Bronchial epithelial cell (primary cell): ENCODE results near the gene CLIC3. TPM values are rescaled to one million over a fixed set of nuclear protein-coding genes. Genes with fewer than 3 reads are reported as not detected.

Experiments
- DNase-seq: peaks from one replicate; pipeline ENCODE4 v3.0.0-alpha.2; 2010; ENCODE audit warnings: low read depth
- FAIRE-seq: peaks from 2 replicates; lab custom pipeline; 2011; peaks lifted over from hg19 to GRCh38; lab: Jason Lieb, UNC
- H3K27me3 ChIP-seq: 2 replicates; pipeline ENCODE4 v1.5.1; 2011; ENCODE audit warnings: low read length; ENCODE audit not compliant: control insufficient read depth, insufficient read depth
- H3K36me3 ChIP-seq: 2 replicates; pipeline ENCODE4 v1.5.1; 2011; ENCODE audit warnings: low read length; ENCODE audit not compliant: control insufficient read depth, insufficient read depth
- H3K4me3 ChIP-seq: 2 replicates; pipeline ENCODE4 v1.5.1; 2011; ENCODE audit warnings: mild to moderate bottlenecking, low read depth, low read length, control low read depth
- CTCF ChIP-seq: IDR thresholded peaks from 2 replicates; pipeline ENCODE4 v1.5.1; 2011; ENCODE audit warnings: mild to moderate bottlenecking, moderate library complexity, low read length, control low read depth, inconsistent platforms; ENCODE audit not compliant: insufficient read depth, severe bottlenecking
- total RNA-seq: library from RNA; depleted of rRNA; stranded (reverse); fragments of >200 nt; gene quantifications from 2 replicates; pipeline ENCODE4 v1.2.1, GENCODE V29; 2014

The CLIC3 gene
- total RNA-seq, 1 donor from 2014 or later, result 2.1 TPM

GRCh38 chr9:136956604-136957003, 39.8 kb downstream of the CLIC3 start:
- H3K36me3 ChIP-seq, result no peaks in the 10 kb centered on the region
- DNase-seq (no peak), FAIRE-seq (no peak)
- no peak overlapping the region for H3K4me3 ChIP-seq
- no peak for TF ChIP-seq CTCF
- peaks cover 3% of the 10 kb centered on the region for H3K27me3 ChIP-seq

- H3K36me3 ChIP-seq, result no peaks in the 10 kb centered on the region
- no peak overlapping the region for H3K4me3 ChIP-seq
- no peak for FAIRE-seq
- no peak for TF ChIP-seq CTCF
- peaks cover under 1% of the 10 kb centered on the region for H3K27me3 ChIP-seq
- DNase-seq, result no peak
Observed at GRCh38 chr9:136955943-136956335, 40.4 kb downstream of the CLIC3 start.

GRCh38 chr9:136955202-136955942, 41.0 kb downstream of the CLIC3 start:
- no peaks in the 10 kb centered on the region for H3K36me3 ChIP-seq
- DNase-seq, result no peak
- TF ChIP-seq CTCF, result no peak
- H3K4me3 ChIP-seq, result no peak overlapping the region
- no peak for FAIRE-seq
- no peaks in the 10 kb centered on the region for H3K27me3 ChIP-seq

GRCh38 chr9:136954270-136955083, 41.9 kb downstream of the CLIC3 start:
- no peak overlapping the region for H3K4me3 ChIP-seq
- no peaks in the 10 kb centered on the region for H3K27me3 ChIP-seq
- no peak for TF ChIP-seq CTCF
- FAIRE-seq, result no peak
- DNase-seq, result no peak
- H3K36me3 ChIP-seq, result no peaks in the 10 kb centered on the region

GRCh38 chr9:136953771-136954269, 42.5 kb downstream of the CLIC3 start:
- no peak overlapping the region for H3K4me3 ChIP-seq
- no peaks in the 10 kb centered on the region for H3K36me3 ChIP-seq
- TF ChIP-seq CTCF, result no peak
- H3K27me3 ChIP-seq, result no peaks in the 10 kb centered on the region
- DNase-seq, result no peak
- FAIRE-seq, result no peak
